HG03521 (cell line): ENCODE data around the gene SCAMP3.

Source experiments
- ATAC-seq: cut with Tn5 transposase; IDR thresholded peaks from one replicate; pipeline ENCODE4 v1.9.1; 2021; ENCODE audit warnings: mild to moderate bottlenecking, moderate library complexity; ENCODE audit not compliant: unreplicated experiment

SCAMP3 gene

DNA sequence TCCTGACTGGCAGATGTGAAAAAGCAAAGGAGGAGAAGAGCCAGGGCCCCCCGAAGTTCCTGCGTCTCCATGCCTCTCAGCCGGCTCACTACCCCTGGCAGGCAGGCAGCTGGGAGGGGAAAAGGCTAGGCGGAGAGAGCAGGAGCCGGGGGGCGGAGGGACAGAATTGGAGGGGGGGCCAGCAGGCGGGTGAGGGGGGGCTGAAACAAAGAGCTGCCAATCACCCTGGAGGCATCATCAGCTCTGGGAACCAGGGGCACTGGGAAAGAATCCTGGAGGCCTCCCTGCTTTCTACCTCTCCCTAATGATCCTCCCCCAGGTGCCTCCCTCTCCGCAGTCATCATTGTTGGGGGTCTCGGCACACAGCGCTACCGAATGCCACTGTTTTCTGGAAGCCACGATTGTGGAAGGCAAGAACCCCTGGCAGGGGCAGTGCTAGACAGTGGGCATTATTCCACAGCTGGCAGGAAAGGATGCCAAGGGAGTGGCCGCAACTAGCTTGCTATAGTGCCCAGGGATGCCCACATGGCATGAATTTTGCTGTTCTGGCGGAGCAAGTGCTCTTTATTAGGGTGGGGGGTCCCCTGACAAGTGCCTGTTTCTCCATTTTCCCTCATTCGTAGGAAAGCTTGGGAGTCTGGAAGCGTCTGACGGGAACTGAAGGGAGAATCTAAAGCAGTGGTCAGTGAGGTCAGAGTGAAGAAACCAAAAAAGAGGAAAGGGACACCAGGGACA is 54.2 kb downstream of the SCAMP3 start, which contains the start of gene THBS3:
TSS of gene THBS3 (minus strand) at position 92 of the 735 bp plus-strand sequence. CDS start at position 71, 21 bp downstream.
- ATAC-seq: no peak

DNA sequence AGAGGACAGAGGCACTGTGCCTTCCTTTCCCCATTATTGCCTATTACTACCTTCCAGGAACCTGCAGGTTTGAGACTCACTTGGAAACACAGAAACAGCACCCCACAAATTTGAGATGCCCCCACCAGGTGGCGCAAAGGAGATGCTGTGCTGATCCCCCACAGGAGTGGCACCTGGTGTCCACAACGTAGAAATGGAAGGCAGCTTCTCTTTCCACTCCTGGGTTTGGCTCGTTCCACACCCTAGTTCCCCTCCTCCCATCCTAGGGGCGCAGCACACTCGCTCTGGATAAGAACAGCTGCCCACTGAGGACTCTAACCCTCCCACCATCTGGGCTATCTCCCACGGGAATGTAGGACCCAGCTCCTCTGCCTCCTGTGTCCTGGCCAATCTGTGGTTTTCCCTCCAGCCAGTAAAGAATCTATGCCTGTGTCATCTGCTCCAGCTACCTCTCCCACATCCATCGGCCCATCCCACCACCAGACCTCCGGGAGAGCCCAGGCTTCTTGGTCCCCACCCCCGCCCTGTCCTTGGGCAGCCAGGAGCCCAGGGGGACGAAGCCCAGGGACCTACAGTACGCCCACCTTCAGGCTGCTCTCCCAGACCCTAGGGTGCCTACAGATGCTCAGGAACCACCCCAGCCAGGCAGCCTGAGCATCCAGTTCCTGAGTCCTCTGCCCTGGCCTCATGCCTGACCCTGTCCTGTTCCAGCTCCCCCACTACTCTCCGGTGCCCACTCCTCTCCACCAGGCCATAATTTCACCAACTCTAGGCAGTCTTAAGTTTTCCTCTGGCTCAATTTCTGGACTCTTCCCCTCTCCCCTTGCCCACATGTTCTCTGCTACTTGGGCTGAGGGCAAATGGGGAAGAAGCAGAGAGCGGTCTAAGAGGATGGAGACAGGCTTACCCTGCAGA is 55.0 kb downstream of the SCAMP3 start:
- ATAC-seq: no peak
